ENCODE measurements around the gene RB1. TPM values are rescaled to one million over a fixed set of nuclear protein-coding genes. Genes with fewer than 3 reads are reported as not detected.

RB1 gene
- total and polyA plus RNA-seq, 3 donors from 2014 or later: 21.9 to 43.0 (median 38.8) TPM

GRCh38 chr13:48488995-48489394, 185.4 kb downstream of the RB1 start:
- TF ChIP-seq POLR2A (IDR thresholded peaks at IDR 0.05): no peak
- TF ChIP-seq CTCF (IDR thresholded peaks at IDR 0.05): no peak
- no peaks in the 10 kb centered on the region for H3K27me3 ChIP-seq
- H3K4me3 ChIP-seq: no peak overlapping the region
- no peaks in the 10 kb centered on the region for H3K4me1 ChIP-seq
- DNase-seq: no peak
- H3K36me3 ChIP-seq (ENCODE audit: low read depth, missing control alignments): no peaks in the 10 kb centered on the region
- intact Hi-C loops (cut with DNase I; ENCODE audit: low total_unique reads): no loop called here
- H3K9me3 ChIP-seq: no peaks in the 10 kb centered on the region
- H3K27ac ChIP-seq: no peak overlapping the region

- no peak for TF ChIP-seq CTCF (IDR thresholded peaks at IDR 0.05)
- TF ChIP-seq POLR2A (IDR thresholded peaks at IDR 0.05): no peak
- Histone ChIP-seq H3K27me3 (no peaks in the 10 kb centered on the region), H3K9me3 (no peaks in the 10 kb centered on the region), H3K27ac (no peak overlapping the region), H3K36me3 (ENCODE audit: low read depth, missing control alignments) (no peaks in the 10 kb centered on the region), H3K4me3 (no peak overlapping the region), H3K4me1 (no peaks in the 10 kb centered on the region)
- DNase-seq: no peak
- intact Hi-C loops (cut with DNase I; ENCODE audit: low total_unique reads): no loop called here
Measured at GRCh38 chr13:48489666-48490065, 186.1 kb downstream of the RB1 start.

GRCh38 chr13:48490241-48490640, 186.7 kb downstream of the RB1 start:
- WGBS, 2 donors: 94 to 98% methylated on average over 3 of the region's 3 CpGs
- no peak overlapping the region for H3K27ac ChIP-seq
- no peak overlapping the region for H3K4me3 ChIP-seq
- no peaks in the 10 kb centered on the region for H3K27me3 ChIP-seq
- no peak for TF ChIP-seq CTCF (IDR thresholded peaks at IDR 0.05)
- TF ChIP-seq POLR2A (IDR thresholded peaks at IDR 0.05): no peak
- no peaks in the 10 kb centered on the region for H3K9me3 ChIP-seq
- H3K4me1 ChIP-seq: no peaks in the 10 kb centered on the region
- no peak for DNase-seq
- no peaks in the 10 kb centered on the region for H3K36me3 ChIP-seq (ENCODE audit: low read depth, missing control alignments)
- intact Hi-C loops (cut with DNase I; ENCODE audit: low total_unique reads): no loop called here

GRCh38 chr13:48491423-48492095, 188.0 kb downstream of the RB1 start:
- no peak for DNase-seq
- no peak overlapping the region for H3K4me3 ChIP-seq
- no peaks in the 10 kb centered on the region for H3K9me3 ChIP-seq
- no peaks in the 10 kb centered on the region for H3K4me1 ChIP-seq
- intact Hi-C loops (cut with DNase I; ENCODE audit: low total_unique reads): no loop called here
- no peaks in the 10 kb centered on the region for H3K36me3 ChIP-seq (ENCODE audit: low read depth, missing control alignments)
- H3K27ac ChIP-seq: peak overlapping the region; percentile 48 to 81
- H3K27me3 ChIP-seq: no peaks in the 10 kb centered on the region
- TF ChIP-seq POLR2A (IDR thresholded peaks at IDR 0.05) (no peak), CTCF (IDR thresholded peaks at IDR 0.05) (no peak)

DNA sequence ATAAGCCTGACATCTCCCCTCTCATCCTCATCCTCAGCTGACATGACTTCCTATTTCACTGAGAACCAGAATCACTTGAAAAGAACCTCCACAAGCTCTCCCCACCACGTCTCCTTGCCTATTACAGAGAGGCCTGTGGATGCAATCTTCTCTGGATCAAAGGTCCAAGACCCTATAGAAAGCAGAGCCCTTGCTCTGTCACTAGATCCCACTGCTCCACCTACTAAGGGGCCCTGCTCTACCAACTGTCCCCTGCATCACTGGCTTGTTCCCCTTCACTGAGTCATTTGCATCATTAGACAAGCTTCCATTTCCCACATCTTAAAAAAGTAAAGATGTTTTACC, 188.5 kb downstream of the RB1 start:
- 52 to 80% methylated on average over 1 of the region's 1 CpG for WGBS, 2 donors
- Histone ChIP-seq H3K36me3 (ENCODE audit: low read depth, missing control alignments) (no peaks in the 10 kb centered on the region), H3K9me3 (no peaks in the 10 kb centered on the region), H3K4me3 (peak overlapping the region in 1 of 2 donors; percentile 27), H3K27me3 (no peaks in the 10 kb centered on the region), H3K27ac (peak overlapping the region; percentile 48 to 81), H3K4me1 (no peaks in the 10 kb centered on the region)
- intact Hi-C loops (cut with DNase I; ENCODE audit: low total_unique reads): no loop called here
- TF ChIP-seq POLR2A (IDR thresholded peaks at IDR 0.05): no peak
- TF ChIP-seq CTCF (IDR thresholded peaks at IDR 0.05): no peak
- no peak for DNase-seq
